ENCODE data around the gene FUBP3.

- TF ChIP-seq POLR2A (IDR thresholded peaks at IDR 0.05) (no peak), CTCF (IDR thresholded peaks at IDR 0.05) (no peak)
These were observed 3.9 kb upstream of the FUBP3 start for GRCh38 chr9:130575514-130575913.

All from stomach (tissue), 4 donors.